GM21526 (cell line): ENCODE data around the gene TMEM190.
A peak's percentile ranks its signal among the peaks of the same experiment; 100 is the strongest.
"Not testable (repeated sequence)": the region's sequence is repeated elsewhere in the genome, so short reads cannot be mapped to it uniquely, and the experiment has no call there.

Experiments used
- ATAC-seq: cut with Tn5 transposase; IDR thresholded peaks from one replicate; pipeline ENCODE4 v1.9.1; 2021; ENCODE audit warnings: moderate library complexity; ENCODE audit not compliant: unreplicated experiment, low FRiP score

The TMEM190 gene

DNA sequence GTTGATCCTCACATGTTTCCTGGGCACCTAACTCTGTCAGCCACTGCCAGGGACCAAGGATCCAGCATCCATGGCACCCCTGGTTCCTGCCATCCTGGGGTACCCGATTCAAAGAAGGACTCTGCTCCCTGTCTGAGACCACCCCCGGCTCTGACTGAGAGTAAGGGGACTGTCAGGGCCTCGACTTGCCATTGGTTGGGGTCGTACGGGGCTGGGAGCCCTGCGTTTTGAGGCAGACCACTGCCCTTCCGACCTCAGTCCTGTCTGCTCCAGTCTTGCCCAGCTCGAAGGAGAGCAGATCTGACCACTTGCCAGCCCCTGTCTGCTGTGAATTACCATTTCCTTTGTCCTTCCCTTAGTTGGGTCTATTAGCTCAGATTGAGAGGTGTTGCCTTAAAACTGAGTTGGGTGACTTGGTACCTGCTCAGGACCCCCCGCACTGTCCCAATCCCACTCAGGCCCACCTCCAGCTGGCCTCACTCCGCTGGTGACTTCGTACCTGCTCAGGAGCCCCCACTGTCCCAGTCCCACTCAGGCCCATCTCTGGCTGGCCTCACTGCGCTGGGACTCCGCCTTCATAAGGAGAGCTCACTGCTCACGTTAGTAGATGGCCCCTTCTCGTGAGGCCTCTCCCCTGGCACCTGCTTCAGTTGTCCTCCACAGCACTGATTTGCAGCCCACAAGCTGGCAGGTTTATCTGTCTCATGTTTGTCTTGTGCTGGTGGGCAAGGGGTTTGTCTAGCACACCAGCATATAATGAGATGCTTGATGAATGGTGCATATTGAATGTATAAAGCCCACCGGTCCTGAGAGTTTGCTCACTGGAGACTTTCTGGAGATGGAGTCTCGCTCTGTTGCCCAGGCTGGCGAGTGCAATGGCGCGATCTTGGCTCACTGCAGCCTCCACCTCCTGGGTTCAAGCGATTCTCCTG lies 13.0 kb downstream of the TMEM190 start:
- ATAC-seq: no peak

DNA sequence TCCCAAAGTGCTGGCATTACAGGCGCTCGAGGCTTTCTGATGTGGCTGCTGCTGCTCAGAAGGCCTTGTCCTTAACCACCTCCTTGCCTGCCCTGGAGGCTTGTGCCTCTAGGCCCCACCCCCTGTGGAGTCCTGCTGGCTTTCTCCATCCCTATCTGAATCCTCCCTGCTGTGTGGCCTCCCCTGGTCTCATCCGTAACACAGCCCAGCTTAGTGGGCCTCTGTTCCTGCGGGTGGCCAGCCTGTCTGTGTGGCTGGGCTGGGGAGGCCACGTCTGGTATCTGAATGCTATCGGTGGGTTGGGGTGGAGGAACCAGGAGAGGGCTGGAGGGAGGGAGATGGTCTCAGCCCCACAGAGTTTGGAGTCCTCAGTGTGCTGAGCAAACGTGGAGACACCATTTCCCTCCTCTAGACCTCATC lies 13.8 kb downstream of the TMEM190 start:
- ATAC-seq: no peak

DNA sequence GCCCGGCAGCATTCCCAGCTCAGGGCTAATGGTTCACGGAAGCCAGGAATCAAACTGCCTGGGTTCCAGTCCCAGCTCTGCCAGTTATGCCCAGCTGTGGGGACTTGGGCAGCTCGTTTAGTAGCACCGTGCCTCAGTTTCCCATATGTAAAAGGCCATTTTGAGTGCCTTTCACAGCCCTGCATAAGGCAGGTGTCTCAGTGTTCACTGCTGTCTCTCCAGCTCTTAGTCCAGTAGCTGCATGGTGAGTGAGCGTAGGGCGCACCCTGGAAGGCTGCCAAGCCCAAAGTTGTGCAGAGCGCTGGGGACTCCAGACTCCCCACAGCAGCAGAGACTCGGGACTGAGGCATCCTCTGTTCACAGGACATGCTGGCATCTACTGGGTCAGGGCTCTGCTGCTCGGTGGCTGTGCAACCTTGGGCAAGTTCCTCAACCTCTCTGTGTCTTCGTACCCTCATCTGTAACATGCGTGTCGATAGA lies 14.6 kb downstream of the TMEM190 start:
- ATAC-seq: no peak

DNA sequence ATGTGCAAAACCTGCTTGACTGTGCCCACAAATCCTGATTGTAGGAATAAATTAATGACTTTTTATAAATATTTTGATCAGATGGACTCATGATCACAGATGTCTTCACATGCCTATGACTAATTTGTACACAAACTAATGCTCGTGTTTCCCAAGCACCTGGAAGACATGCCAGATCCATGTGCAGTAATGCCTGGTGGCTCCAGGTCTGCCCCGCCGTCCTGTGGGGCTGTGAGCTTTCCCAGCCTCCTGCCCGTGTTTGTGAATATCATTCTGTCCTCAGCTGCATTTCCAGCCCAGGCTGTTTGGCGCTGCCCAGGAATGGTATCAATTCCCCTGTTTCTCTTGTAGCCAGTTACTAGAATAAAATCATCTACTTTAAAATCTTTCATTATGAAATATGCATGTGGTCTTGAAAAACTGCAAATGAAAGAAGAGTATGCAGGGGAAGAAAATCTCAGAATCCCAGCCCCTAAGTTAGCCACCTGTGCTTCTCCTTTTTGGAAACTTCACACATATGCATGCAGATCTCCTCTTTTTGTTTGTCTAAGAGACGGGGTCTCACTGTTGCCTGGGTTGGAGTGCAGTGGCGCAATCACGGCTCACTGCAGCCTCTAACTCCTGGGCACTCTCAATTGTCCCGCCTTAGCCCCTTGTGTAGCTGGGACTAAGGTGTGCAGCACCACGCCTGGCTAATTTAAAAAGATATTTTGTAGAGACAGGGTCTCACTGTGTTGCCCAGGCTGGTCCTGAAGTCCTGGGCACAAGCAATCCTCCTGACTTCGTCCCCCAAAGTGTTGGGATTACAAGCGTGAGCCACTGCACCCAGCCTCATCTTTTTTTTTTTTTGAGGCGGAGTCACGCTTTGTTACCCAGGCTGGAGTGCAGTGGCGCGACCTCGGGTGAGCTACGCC lies 15.3 kb downstream of the TMEM190 start:
- ATAC-seq: no peak

DNA sequence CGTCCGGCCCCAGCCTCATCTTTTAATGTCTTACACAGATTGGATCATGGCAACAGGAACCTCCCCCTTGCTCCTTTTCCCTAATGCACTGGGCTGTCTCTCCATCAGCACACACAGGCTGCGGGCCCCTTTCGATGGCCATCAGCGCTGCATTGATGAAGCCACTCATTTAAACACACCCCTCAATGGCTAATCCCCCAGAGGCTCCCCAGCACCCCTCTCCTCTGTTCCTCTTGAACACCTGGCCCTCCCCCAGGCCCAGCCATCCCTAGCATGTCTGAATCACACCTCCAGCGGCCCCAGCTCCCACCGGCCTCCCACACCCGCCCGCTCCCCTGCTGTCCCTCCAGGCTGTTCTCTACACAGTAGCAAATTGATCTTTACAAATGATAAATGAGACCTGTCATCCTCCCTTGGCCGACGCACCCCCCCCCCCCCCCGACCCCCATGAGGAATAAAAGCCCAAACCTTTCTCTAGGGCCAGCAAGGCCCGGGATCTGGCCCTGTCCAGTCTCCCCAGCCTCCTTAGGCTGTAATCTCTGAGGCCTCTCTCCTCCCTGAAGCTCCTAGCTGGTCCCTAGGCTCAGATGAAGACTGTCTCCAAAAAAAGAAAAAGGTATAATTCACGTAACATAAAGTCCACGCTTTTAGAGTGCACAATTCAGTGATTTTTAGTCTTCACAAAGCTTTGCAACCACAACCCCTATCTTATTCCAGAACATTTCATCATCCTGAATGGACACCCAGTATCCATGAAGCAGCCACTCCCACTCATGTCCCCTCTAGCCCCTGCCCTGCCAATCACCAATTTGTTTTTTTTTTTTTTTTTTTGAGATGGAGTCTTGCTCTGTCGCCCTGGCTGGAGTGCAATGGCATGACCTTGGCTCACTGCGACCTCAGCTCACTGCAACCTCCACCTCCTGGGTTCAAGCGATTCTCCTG lies 16.5 kb downstream of the TMEM190 start:
- no peak for ATAC-seq

DNA sequence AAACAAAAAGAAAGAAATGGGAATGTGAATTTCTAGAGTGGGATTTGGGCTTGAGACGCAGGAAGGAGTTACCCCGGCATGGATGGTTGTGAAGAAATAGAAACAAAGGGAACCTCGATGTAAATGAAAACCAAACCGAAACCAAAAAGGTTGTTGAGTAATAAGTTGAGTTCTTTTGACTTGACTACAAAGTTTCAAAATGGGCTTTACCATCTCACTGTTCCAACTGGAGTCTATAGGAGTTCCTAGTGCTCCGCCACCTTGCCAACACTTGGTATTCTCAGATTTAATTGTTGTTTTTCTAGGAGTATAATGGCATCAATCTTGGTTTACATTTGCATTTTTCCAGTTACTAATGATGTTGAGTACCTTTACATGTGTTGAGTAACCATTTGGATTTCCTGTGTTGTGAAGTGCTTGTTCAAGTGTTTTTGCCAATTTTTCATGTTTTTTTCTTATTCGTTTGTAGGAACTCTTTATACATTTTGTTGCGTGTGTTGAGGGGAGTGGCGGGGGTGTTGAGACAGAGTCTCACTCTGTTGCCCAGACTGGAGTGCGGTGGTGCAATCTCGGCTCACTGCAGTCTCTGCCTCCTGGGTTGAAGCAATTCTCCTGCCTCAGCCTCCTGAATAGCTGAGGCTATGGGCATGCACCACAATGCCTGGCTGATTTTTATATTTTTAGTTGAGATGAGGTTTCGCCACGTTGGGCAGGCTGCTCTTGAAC lies 21.7 kb downstream of the TMEM190 start:
- ATAC-seq: no peak

DNA sequence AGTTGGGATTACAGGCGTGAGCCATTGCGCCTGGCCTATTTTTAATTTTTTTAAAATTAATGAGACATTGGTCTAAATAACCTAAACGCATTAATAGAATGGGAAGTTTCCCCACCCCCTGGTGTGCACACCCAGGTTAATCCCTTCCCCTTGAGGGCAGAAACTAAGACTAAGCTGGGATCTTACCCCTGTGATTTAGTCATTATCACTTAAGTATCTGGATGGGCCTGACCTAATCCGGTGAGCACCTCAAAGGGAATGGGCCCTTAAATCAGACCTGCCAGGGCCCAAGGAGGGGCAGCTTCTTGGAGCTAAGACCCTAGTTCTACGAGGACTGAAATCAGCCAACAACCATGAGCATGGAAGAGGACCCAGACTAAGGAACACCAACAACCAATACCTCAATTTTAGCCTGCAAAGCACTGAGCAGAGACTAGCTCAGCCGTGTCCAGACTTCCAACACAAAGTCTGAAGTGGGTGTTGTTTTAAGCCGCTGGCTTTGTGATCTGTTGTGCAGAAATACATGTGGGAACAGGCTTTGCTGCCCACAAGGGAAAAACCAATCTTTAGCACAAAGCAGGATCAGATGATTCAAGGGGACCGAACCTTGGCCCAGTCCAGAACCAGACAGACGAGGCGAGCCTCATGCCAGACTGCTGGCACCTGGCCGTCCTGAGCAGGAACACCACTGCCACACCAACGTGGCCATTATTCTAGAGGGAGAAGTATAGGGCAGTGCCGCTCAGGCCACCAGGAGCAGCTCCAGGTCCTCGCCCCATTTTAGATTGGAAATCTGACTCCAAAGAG lies 23.9 kb downstream of the TMEM190 start:
- ATAC-seq: no peak

DNA sequence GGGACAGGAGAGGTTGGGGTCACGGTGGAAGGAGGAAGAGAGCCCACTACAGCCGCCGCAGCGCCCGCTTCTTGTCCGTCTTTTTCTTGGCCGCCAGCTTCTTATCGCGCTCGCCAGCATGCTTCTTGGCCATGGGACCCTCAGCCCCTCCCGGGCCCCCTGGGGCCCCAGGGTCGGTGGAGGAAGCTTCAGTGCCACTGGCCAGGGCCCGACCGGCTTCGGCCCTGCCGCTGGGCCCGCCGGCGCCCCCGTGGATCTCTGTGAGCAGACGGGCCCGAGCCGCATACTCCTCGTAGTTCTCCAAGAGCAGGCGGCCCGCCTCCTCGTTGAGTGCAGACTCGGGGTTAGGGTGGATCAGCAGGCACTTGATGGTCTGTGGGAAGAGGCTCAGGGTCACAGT lies 24.8 kb downstream of the TMEM190 start:
- not testable (repeated sequence) for ATAC-seq

DNA sequence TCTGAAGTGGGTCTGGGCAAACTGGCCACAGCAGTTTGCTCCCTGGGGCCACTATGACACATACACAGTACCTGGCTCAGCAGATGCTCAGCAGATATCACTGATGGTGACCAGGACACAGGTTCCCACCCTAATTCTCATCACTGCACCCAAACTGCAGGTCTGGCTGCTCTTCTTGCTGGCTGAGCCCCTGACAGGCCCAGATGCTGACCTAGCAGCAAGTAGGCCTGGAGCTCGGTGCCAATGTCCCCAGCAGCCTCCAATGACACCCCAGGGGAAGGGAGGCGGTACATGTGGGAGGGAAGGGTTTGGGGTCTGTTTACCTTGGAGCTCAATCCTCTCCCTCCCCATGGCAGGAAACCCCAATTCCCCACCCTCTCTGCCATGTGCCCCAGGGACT lies 25.9 kb downstream of the TMEM190 start:
- ATAC-seq: no peak

DNA sequence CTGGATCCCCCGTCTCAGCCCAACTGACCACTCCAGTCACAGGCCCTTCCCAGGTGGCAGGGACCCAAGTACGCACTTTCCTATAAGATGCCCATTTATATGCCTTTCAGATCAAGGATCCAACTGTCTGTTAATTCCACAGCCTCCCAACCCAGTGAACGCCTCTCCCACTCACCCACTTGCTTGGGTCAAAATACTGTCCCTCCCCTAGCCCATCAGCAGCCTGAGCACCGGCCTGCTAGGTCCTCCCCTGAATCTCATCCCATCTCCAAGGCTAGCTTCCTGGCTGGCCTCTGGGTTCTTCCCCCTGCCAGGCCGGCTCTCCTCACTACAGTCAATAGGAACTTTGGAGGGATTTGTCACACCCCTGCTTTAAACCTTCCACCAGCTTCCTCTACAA lies 29.0 kb downstream of the TMEM190 start:
- no peak for ATAC-seq

DNA sequence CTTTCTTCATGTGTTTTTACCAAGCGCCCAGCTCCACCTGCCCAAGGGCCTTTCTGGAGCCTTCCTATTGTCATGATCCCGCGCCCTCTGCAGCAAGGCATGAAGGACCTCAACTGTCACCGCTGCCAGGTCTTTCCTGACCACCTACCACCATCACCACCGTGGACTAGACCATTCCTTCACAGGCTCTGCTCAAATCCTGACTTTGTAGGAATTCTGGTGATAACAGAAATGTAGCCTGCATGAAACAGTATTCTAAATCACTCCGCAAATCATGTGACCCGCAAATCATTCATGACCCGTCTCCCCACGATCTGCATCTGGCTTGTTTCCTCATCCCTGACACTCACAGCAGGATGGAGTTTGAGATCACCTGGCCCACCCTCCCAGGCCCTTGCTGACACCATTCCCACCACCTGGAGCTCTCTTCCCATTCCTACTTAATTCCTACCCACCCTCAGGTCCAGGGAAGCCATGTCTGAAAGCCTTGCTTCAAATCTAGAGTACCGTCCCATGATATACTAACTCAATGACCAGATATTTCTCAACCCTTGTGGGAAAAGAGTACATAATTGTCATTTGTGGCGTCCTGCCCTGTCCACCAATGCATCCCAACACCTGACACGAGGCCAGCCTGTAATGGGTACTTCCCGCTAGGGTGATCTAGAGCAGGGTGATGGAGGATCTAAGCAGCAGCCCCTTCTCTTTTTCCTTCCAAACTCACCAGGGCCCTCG lies 29.6 kb downstream of the TMEM190 start:
- ATAC-seq: no peak

DNA sequence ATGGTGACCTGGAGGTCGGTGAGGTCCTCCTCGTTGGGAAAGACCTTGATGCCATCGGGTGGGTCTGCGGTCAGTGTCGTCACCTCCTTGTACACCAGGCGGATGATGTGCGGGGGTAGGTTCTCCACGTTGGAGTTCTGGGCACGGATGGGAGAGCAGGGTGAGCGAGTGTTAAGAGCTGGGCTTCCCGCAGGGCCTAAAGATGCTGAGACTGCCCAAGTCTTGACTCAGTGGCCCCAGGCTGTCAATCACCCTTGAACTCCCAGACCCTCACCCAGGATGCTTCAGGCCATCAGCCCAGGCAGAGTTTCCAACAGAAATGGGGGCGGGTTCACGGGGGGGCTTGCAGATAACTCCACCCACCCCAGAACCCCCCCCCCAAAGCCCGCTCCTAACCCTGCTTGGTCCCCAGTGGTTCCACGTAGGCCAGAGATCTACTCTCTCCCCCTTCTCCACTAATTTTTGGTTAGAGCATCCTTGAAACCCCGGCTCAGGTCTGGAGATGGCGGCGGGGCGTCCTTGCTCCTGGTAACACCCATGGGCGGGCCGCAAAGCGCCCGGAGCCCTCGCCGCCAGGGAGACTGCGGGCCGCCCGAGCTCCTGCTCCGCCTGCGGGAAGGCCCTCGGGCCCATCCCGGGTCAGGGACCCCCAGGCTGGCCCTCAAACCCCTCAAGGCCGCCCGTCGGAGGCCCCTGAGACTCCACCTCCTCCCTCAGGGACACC lies 30.4 kb downstream of the TMEM190 start:
- ATAC-seq: no peak

DNA sequence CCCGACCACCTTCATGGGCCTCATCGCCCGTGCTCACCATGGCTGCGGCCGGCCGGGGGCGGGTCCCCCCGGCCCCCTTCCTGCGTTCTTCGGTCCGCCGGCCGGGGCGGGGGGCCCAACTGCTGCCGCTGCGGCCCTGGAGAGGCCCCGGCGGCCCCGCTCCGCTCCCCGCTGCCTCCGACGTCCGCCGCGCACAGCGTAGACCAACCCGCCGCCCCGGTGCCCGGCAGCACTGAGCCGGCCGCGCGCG lies 30.8 kb downstream of the TMEM190 start, which contains the start of gene UBE2S:
Gene UBE2S (minus strand): TSS at position 239 of the 250 bp plus-strand sequence. CDS start 199 bp downstream, at position 40.
- ATAC-seq: not testable (repeated sequence)

DNA sequence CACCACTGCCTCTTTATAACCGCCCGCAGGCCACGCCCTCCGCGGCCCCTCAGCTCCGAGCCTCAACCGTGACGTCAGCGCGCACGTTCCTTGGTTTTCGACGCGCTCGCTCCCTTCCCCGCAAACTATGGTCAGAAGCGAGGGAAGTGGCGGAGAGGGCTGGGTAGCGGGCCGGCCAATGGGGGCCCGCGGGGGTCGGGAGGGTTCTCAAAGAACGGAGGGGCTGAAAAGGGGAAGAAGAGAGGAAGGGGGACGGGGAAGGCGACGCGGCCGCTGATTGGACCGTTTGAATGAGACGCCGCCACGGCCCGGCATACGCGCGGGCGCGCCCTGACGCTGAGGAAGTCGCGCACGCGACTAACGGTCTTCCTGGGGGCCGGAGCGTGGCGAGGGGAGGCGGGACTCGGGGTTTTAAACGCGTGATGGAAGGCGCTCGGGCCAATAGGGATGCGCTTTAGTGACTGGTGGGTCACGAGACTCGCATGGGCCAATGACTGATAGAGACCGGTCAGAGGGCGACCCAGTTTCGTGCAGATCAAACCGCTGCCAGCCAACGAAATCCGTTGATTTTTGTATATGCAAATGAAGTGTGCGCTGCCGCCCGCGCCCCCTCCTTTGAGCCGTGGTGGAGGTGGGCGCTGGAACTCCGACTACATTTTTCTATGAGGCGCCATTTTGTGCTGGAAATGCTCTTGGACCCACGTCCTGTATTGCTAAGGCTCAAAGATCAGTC lies 31.3 kb downstream of the TMEM190 start:
- peak; percentile 72 for ATAC-seq

DNA sequence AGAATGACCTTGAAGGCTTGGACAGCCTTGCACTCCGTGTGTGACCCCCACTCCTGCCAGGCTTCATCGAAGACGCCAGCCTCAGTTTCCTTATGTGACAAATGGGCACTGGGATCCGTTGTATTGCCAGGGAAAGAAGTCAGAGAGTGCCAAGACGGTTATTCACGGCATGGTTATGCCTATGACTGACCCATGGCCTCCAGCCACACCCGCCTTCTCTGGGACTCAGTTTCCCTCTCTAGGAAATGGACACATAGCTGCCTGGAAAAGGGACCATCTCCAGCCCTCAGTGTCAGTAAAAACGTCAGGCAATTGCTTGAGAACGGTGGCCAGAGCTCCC lies 31.9 kb downstream of the TMEM190 start:
- ATAC-seq: no peak

DNA sequence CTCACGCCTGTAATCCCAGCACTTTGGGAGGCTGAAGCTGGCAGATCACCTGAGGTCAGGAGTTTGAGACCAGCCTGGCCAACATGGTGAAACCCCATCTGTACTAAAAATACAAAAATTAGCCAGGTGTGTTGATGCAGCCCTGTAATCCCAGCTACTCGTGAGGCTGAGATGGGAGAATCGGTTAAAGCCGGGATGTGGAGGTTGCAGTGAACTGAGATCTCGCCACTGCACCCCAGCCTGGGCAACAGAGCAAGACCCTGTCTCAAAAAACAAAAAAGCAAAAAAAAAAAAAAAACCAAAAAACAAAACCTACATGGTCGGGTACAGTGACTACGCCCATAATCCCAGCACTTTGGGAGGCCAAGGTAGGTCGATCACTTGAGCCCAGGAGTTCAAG lies 32.6 kb downstream of the TMEM190 start:
- ATAC-seq: not testable (repeated sequence)

DNA sequence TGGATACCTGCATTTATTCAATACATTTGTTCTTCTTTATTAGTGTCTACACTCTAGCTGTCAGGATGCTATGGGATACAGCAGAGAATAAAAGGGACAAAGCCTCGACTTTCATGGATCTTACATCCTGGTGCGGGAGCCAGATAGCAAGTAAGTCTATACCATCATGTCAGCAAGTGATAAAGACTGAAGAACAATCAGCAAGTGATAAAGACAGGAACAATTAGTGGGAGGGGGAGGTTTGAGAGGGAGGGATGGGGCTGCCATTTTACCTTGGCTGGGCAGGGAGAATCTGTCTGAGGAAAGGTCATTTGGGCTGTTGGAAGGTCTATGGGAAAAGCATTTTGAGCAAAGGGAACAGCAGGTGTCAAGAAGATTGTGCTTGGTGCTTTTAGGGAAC lies 33.5 kb downstream of the TMEM190 start:
- ATAC-seq: no peak
